H1 (cell line): ENCODE data around the gene DRD2. TPM values are rescaled to one million over a fixed set of nuclear protein-coding genes. Genes with fewer than 3 reads are reported as not detected.

Experiments used
- CTCF ChIA-PET: fragments of 300-600 bp; sonication (Branson Sonifier 250); formaldehyde crosslinking; loops from one replicate; lab custom pipeline; 2021; ENCODE audit not compliant: partially characterized antibody; lab: Charles Lee
- POLR2A ChIA-PET: fragments of 300-600 bp; sonication (Branson Sonifier 250); formaldehyde crosslinking; loops from one replicate; lab custom pipeline; 2021; ENCODE audit warnings: inconsistent platforms; ENCODE audit not compliant: partially characterized antibody; lab: Charles Lee
- DNase-seq, 2 experiments: peaks; one replicate each; pipeline versions ENCODE4 v3.0.0 to v3.0.0-alpha.2; 2010 to 2022; ENCODE audit warnings: low spot score in 2 of 2, low read depth in 1 of 2, mixed read lengths in 1 of 2
- FAIRE-seq: peaks from 2 replicates; lab custom pipeline; 2011; peaks lifted over from hg19 to GRCh38; lab: Jason Lieb, UNC
- H2AFZ ChIP-seq: 2 replicates; pipeline ENCODE4 v1.8.1; 2012; ENCODE audit warnings: low read length, inconsistent platforms
- H2AK5ac ChIP-seq: 2 replicates; pipeline ENCODE4 v1.6.1; 2013; ENCODE audit warnings: low read depth, low read length
- H2BK120ac ChIP-seq: replicated peaks from 2 replicates; pipeline ENCODE3; 2013; ENCODE audit warnings: low read depth, low read length, inconsistent platforms
- H2BK12ac ChIP-seq: 2 replicates; pipeline ENCODE4 v1.6.1; 2013; ENCODE audit warnings: low read depth, low read length
- H2BK15ac ChIP-seq: 2 replicates; pipeline ENCODE4 v1.6.1; 2013; ENCODE audit warnings: low read length
- H2BK20ac ChIP-seq: 2 replicates; pipeline ENCODE4 v1.6.1; 2013; ENCODE audit warnings: low read length
- H2BK5ac ChIP-seq: 2 replicates; pipeline ENCODE4 v1.6.1; 2013; ENCODE audit warnings: low read depth, low read length
- H3K14ac ChIP-seq: 2 replicates; pipeline ENCODE4 v1.6.1; 2013; ENCODE audit warnings: inconsistent platforms; ENCODE audit not compliant: insufficient read length
- H3K18ac ChIP-seq: 2 replicates; pipeline ENCODE4 v1.6.1; 2013; ENCODE audit warnings: low read length; ENCODE audit errors: extremely low read depth
- H3K23ac ChIP-seq: 2 replicates; pipeline ENCODE4 v1.6.1; 2013; ENCODE audit warnings: inconsistent platforms; ENCODE audit not compliant: insufficient read length
- H3K23me2 ChIP-seq: 2 replicates; pipeline ENCODE4 v1.6.1; 2013; ENCODE audit warnings: low read depth, low read length
- H3K27ac ChIP-seq: 2 replicates; pipeline ENCODE4 v1.6.1; 2011; ENCODE audit warnings: low read depth, low read length, inconsistent platforms
- H3K27me3 ChIP-seq, 4 experiments: replicated peaks in 1 of 4; 1 replicate in 1 of 4; 2 replicates in 3 of 4; pipeline versions ENCODE4 v1.6.1 to v1.8.1; 2011 to 2013; ENCODE audit warnings: low read length in 3 of 4, mild to moderate bottlenecking in 3 of 4, inconsistent platforms in 2 of 4, mixed read lengths in 2 of 4, moderate library complexity in 1 of 4; ENCODE audit not compliant: control insufficient read depth in 3 of 4, insufficient read depth in 3 of 4; ENCODE audit errors: extremely low read depth in 1 of 4
- H3K36me3 ChIP-seq, 4 experiments: 2 replicates each; pipeline versions ENCODE4 v1.6.1 to v1.8.1; 2011 to 2013; ENCODE audit warnings: mild to moderate bottlenecking in 4 of 4, low read length in 3 of 4, moderate library complexity in 2 of 4, control low read depth in 1 of 4, inconsistent platforms in 1 of 4; ENCODE audit not compliant: insufficient read depth in 4 of 4, control insufficient read depth in 2 of 4
- H3K4ac ChIP-seq: replicated peaks from 2 replicates; pipeline ENCODE3; 2013; ENCODE audit warnings: low read length, low read depth, mixed read lengths, inconsistent platforms; ENCODE audit not compliant: insufficient read length
- H3K4me1 ChIP-seq, 4 experiments: replicated peaks in 1 of 4; 1 replicate in 1 of 4; 2 replicates in 3 of 4; pipeline versions ENCODE4 v1.6.1 to v1.8.1; 2011 to 2013; ENCODE audit warnings: low read length in 3 of 4, inconsistent platforms in 2 of 4, mixed read lengths in 1 of 4; ENCODE audit not compliant: insufficient read depth in 4 of 4, control insufficient read depth in 3 of 4
- H3K4me2 ChIP-seq, 2 experiments: 2 replicates each; pipeline versions ENCODE4 v1.6.1 to v1.8.1; 2011 to 2013; ENCODE audit warnings: low read depth in 2 of 2, low read length in 2 of 2, control low read depth in 1 of 2, inconsistent platforms in 1 of 2, mild to moderate bottlenecking in 1 of 2; ENCODE audit not compliant: insufficient read depth in 1 of 2
- H3K4me3 ChIP-seq, 4 experiments: fragments of 200-600, 300-600 bp in 1 of 4; sonication (generic), shearing (Covaris generic), sonication (Bioruptor Twin) in 1 of 4; 2 replicates each; pipeline versions ENCODE4 v1.5.1 to v1.8.1; 2011 to 2016; ENCODE audit warnings: low read length in 4 of 4, low read depth in 3 of 4, control low read depth in 2 of 4, inconsistent platforms in 2 of 4, mild to moderate bottlenecking in 2 of 4, mixed read lengths in 1 of 4, moderate library complexity in 1 of 4; ENCODE audit not compliant: insufficient read depth in 2 of 4; ENCODE audit errors: extremely low read depth in 1 of 4
- H3K56ac ChIP-seq: replicated peaks from 2 replicates; pipeline ENCODE3; 2013; ENCODE audit warnings: low read depth, mild to moderate bottlenecking, mixed read lengths, low read length, inconsistent platforms; ENCODE audit not compliant: insufficient read length
- H3K79me1 ChIP-seq: 2 replicates; pipeline ENCODE4 v1.6.1; 2013; ENCODE audit warnings: low read depth, low read length, control low read depth
- H3K79me2 ChIP-seq, 2 experiments: 2 replicates each; pipeline versions ENCODE4 v1.6.1 to v1.8.1; 2012 to 2013; ENCODE audit warnings: low read length in 2 of 2, mild to moderate bottlenecking in 2 of 2, inconsistent platforms in 1 of 2; ENCODE audit not compliant: insufficient read depth in 2 of 2, control insufficient read depth in 1 of 2
- H3K9ac ChIP-seq, 4 experiments: replicated peaks in 1 of 4; 1 replicate in 1 of 4; 2 replicates in 3 of 4; pipeline versions ENCODE4 v1.6.1 to v1.8.1; 2011 to 2013; ENCODE audit warnings: low read depth in 3 of 4, low read length in 3 of 4, control low read depth in 2 of 4, mild to moderate bottlenecking in 2 of 4, moderate library complexity in 2 of 4, inconsistent platforms in 1 of 4; ENCODE audit errors: extremely low read depth in 1 of 4
- H3K9me3 ChIP-seq, 2 experiments: 2 replicates each; pipeline versions ENCODE4 v1.6.1 to v1.8.1; 2012 to 2013; ENCODE audit warnings: mild to moderate bottlenecking in 2 of 2, moderate library complexity in 2 of 2, control low read depth in 1 of 2, inconsistent platforms in 1 of 2, low read depth in 1 of 2, low read length in 1 of 2, mixed read lengths in 1 of 2; ENCODE audit not compliant: insufficient read depth in 2 of 2
- H4K20me1 ChIP-seq, 2 experiments: replicated peaks in 1 of 2; 2 replicates each; pipeline versions ENCODE3 to v1.8.1; 2011 to 2013; ENCODE audit warnings: inconsistent platforms in 2 of 2, low read length in 2 of 2, mild to moderate bottlenecking in 1 of 2; ENCODE audit not compliant: insufficient read depth in 2 of 2, control insufficient read depth in 1 of 2
- H4K5ac ChIP-seq: 2 replicates; pipeline ENCODE4 v1.6.1; 2013; ENCODE audit warnings: low read length, low read depth, mixed read lengths, inconsistent platforms; ENCODE audit not compliant: insufficient read length
- H4K8ac ChIP-seq: 2 replicates; pipeline ENCODE4 v1.8.0; 2013; ENCODE audit warnings: mild to moderate bottlenecking, moderate library complexity, low read length, inconsistent platforms; ENCODE audit not compliant: insufficient read depth; ENCODE audit errors: extremely low read depth
- H4K91ac ChIP-seq: replicated peaks from 2 replicates; pipeline ENCODE3; 2013; ENCODE audit warnings: low read length, mixed read lengths, inconsistent platforms; ENCODE audit not compliant: insufficient read length
- KDM1A ChIP-seq: fragments of 200-600, 300-600 bp; sonication (generic); IDR thresholded peaks from 2 replicates; pipeline ENCODE4 v1.7.1; 2016; ENCODE audit warnings: mild to moderate bottlenecking, low read length, borderline replicate concordance
- WGBS, 2 experiments: shearing (Covaris generic) in 1 of 2; methylation state at CpG; one replicate each; pipeline versions ENCODE4 v1.1.6 to v1.1.7; 2013 to 2015; ENCODE audit warnings: low lambda C conversion rate in 2 of 2, mixed read lengths in 2 of 2, inconsistent platforms in 1 of 2, low coverage in 1 of 2, missing lambda C conversion rate in 1 of 2; ENCODE audit not compliant: insufficient replicate concordance in 2 of 2, insufficient coverage in 1 of 2, insufficient read length in 1 of 2; ENCODE audit errors: extremely low coverage in 1 of 2, missing lambda C conversion rate in 1 of 2; 5-methylcytosine and 5-hydroxymethylcytosine counted together
- polyA plus RNA-seq, 7 experiments: library from polyadenylated mRNA; depleted of rRNA in 3 of 7; stranded (reverse) in 5 of 7; unstranded in 2 of 7; fragments of >200 nt in 5 of 7; fragments of 200-250 nt in 2 of 7; gene quantifications; 1 replicate in 5 of 7; 2 replicates in 1 of 7; 4 replicates in 1 of 7; pipeline versions ENCODE4 v1.2.1 to v1.2.3, GENCODE V29; 2011 to 2013; ENCODE audit warnings: missing spikeins in 2 of 7, mixed read lengths in 2 of 7
- total RNA-seq: library from RNA; stranded (reverse); fragmentation: NEBNext Ultra II Directional; extraction: Animal tissue kit (Norgen Biotek cat#: 25700); gene quantifications from 2 replicates; pipeline ENCODE4 v1.2.1, GENCODE V29; 2021

The DRD2 gene
- total and polyA plus RNA-seq, 2 of the 8 experiments (the other 6 are each of a cell fraction or from before 2014, with no cell fraction given) = 0.26 to 0.41 TPM

DNA sequence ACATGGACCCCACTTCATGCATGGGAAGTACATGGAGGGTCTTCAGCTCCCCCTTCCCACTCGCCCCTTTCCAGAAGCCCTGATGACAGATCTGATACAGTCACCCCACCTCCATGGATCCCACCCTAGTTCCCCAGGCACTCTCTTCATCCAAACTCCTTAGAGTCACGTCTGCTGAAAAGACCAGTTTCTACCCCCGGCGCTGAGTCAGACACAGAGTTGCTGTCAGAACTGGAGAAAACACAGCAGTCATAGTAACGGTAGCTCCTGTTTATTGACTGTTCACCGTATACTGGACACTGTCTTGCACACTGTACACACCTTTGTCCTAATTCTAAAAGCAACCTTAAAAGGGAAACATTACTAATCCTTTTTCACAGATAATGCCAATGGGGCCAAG, 29.1 kb downstream of the DRD2 start:
- WGBS, 2 experiments = 90% methylated on average over 6 of the region's 6 CpGs; no CpG with 5 or more reads in 1 of the 2 experiments
- Histone ChIP-seq H3K14ac (no peak overlapping the region), H3K79me2 (no peaks in the 10 kb centered on the region), H3K4ac (no peak overlapping the region), H3K56ac (no peak overlapping the region), H2AFZ (no peak overlapping the region), H3K27me3 (0 out of 7 replicates have a peak, but pooled peaks cover 0 to 2% (median 0%) of the 10 kb centered on the region in 4 experiments), H2BK120ac (no peak overlapping the region), H2BK12ac (no peak overlapping the region), H3K27ac (no peak overlapping the region), H2BK15ac (no peak overlapping the region), H3K23me2 (no peaks in the 10 kb centered on the region), H3K23ac (no peak overlapping the region), H4K91ac (no peak overlapping the region), H4K8ac (no peak overlapping the region), H4K20me1 (no peaks in the 10 kb centered on the region), H3K9me3 (no peaks in the 10 kb centered on the region), H3K9ac (no peak overlapping the region), H3K36me3 (no peaks in the 10 kb centered on the region), H3K4me2 (no peak overlapping the region), H2BK5ac (no peak overlapping the region), H2BK20ac (no peak overlapping the region), H2AK5ac (no peak overlapping the region), H3K18ac (no peak overlapping the region), H3K79me1 (no peaks in the 10 kb centered on the region), H3K4me3 (no peak overlapping the region), H4K5ac (no peak overlapping the region), H3K4me1 (no peaks in the 10 kb centered on the region)
- DNase-seq (no peak), FAIRE-seq (no peak)
- ChIA-PET POLR2A (no interaction called here), CTCF (no interaction called here)
- no peak for TF ChIP-seq KDM1A
